Measurements from ENCODE around the gene CRYL1. TPM values are rescaled to one million over a fixed set of nuclear protein-coding genes. Genes with fewer than 3 reads are reported as not detected.

CRYL1 gene
- total and polyA plus RNA-seq, 9 of the 15 experiments (the other 6 are each of a cell fraction or from before 2014, with no cell fraction given) = 1.0 to 6.9 (median 2.4) TPM

DNA sequence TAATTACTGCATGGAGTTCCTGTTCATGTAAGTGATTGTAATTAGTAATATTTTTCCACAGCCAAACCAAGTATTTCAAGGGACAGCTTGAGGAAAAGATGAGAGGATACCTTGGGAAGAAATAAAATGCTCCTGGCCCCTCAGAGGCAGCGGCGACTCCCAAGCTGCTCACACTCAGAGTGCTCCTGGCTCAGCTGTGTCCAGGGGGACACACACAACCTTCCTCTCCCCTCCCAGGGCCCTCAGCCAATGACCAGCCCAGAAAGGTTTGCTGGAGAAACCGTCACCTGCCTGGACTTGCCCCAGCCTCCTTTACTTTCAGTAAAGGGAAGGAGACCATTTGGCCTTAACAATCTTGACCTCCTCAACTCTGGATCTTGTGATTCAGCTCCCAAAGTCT is 51.1 kb downstream of the CRYL1 start:
- no peaks in the 10 kb centered on the region for H3K9me3 ChIP-seq (replicated peaks; ENCODE audit: control insufficient read depth, insufficient read depth, low read depth, low read length)
- no peaks in the 10 kb centered on the region for H3K9me1 ChIP-seq (ENCODE audit: control insufficient read depth, insufficient read depth, low read length)
- no peak overlapping the region for H2AFZ ChIP-seq (ENCODE audit: low read depth, low read length)
- peaks cover 3 to 19% of the 10 kb centered on the region in 2 experiments; a peak in 3 of 5 replicates for H3K27me3 ChIP-seq (ENCODE audit: control insufficient read depth in 2 of 2, insufficient read depth in 2 of 2, low read length in 2 of 2)
- H3K4me2 ChIP-seq (ENCODE audit: insufficient read depth, low read length) = no peak overlapping the region
- H4K20me1 ChIP-seq (replicated peaks; ENCODE audit: control insufficient read depth, insufficient read depth, low read length) = no peaks in the 10 kb centered on the region
- ATAC-seq (no peak), DNase-seq (ENCODE audit: extremely low read depth in 1 of 4, low spot score in 3 of 4) (no peak), FAIRE-seq (no peak)
- H3K4me1 ChIP-seq (replicated peaks in 1 of 2; ENCODE audit: control insufficient read depth in 2 of 2, insufficient read depth in 2 of 2, low read length in 2 of 2) = no peaks in the 10 kb centered on the region; a peak in 1 of 5 replicates
- H3K36me3 ChIP-seq (ENCODE audit: control insufficient read depth, insufficient read depth, low read length) = no peaks in the 10 kb centered on the region
- no peak overlapping the region for H3K4me3 ChIP-seq
- BruUV-seq (replicated peaks) = no TSS peak
- WGBS (ENCODE audit: insufficient coverage, low coverage, missing lambda C conversion rate) = 0% methylated on average over 1 of the region's 3 CpGs
- H3K9ac ChIP-seq (ENCODE audit: insufficient read depth in 1 of 2, low read depth in 2 of 2, low read length in 2 of 2) = no peak overlapping the region
- in situ Hi-C loops (cut with MboI) (no loop called here), intact Hi-C loops (cut with micrococcal nuclease) (no loop called here)
- POLR2A ChIA-PET = interaction anchor here (0.6 kb wide), 1 partner anchor 19 kb away, joined by 3 read pairs; no protein-coding TSS in a partner anchor
- CTCF ChIA-PET (ENCODE audit: low intra/inter-chr PET ratio) = interaction anchor here (0.6 kb wide), 1 partner anchor 379 kb away, joined by 3 read pairs; no protein-coding TSS in a partner anchor
- H3K79me2 ChIP-seq (ENCODE audit: control insufficient read depth, insufficient read depth, low read length) = no peaks in the 10 kb centered on the region
- H3K27ac ChIP-seq (ENCODE audit: extremely low read depth, low read depth, low read length) = no peak overlapping the region
- TF ChIP-seq CEBPB (tag; IDR thresholded peaks at IDR 0.05) (no peak), UBTF (IDR thresholded peaks at IDR 0.05; ENCODE audit: borderline replicate concordance in 1 of 2, low read depth in 2 of 2, low read length in 2 of 2) (no peak), TBP (optimal IDR thresholded peaks at IDR 0.05; ENCODE audit: low read depth, low read length) (no peak), RFX7 (CRISPR knock-in tag; IDR thresholded peaks at IDR 0.05) (no peak), HDAC2 (IDR thresholded peaks at IDR 0.05) (no peak), ZC3H4 (CRISPR knock-in tag; IDR thresholded peaks at IDR 0.05; ENCODE audit: borderline replicate concordance) (no peak), ZNF282 (CRISPR knock-in tag; IDR thresholded peaks at IDR 0.05) (no peak), DMBX1 (CRISPR knock-in tag; IDR thresholded peaks at IDR 0.05; ENCODE audit: borderline replicate concordance) (no peak), PURB (CRISPR knock-in tag; IDR thresholded peaks at IDR 0.05; ENCODE audit: low read depth) (no peak), STAT6 (CRISPR knock-in tag; IDR thresholded peaks at IDR 0.05) (no peak), MTF1 (CRISPR knock-in tag; IDR thresholded peaks at IDR 0.05; ENCODE audit: borderline replicate concordance) (no peak), ZNF311 (CRISPR knock-in tag; IDR thresholded peaks at IDR 0.05) (no peak), BACH1 (tag; IDR thresholded peaks at IDR 0.05) (no peak), ZNF609 (CRISPR knock-in tag; IDR thresholded peaks at IDR 0.05; ENCODE audit: borderline replicate concordance) (no peak)

Measured in K562 (cell line).